Tibial artery (tissue), 4 donors: Measurements from ENCODE around the gene MGMT.

Source experiments
- DNase-seq, 2 donors: peaks; one replicate each; pipeline ENCODE4 v3.0.0-alpha.2; 2019
- H3K27ac ChIP-seq, 2 donors: fragments of 200-600 bp; sonication (generic) in 1 of 2; 1 replicate in 1 of 2; 2 replicates in 1 of 2; pipeline ENCODE4 v1.5.1; 2018 to 2019; ENCODE audit warnings: mild to moderate bottlenecking in 1 of 2
- H3K27me3 ChIP-seq, 2 donors: fragments of 200-600 bp; sonication (generic) in 1 of 2; one replicate each; pipeline versions ENCODE4 v1.5.1 to v1.6.0; 2016 to 2019
- H3K36me3 ChIP-seq, 3 donors: fragments of 200-600 bp; sonication (generic) in 2 of 3; one replicate each; pipeline ENCODE4 v1.5.1; 2016 to 2019; ENCODE audit warnings: mild to moderate bottlenecking in 2 of 3
- H3K4me1 ChIP-seq, 4 donors: fragments of 200-600 bp; sonication (generic) in 2 of 4; 1 replicate in 3 of 4; 2 replicates in 1 of 4; pipeline ENCODE4 v1.5.1; 2016 to 2019
- H3K4me3 ChIP-seq, 2 donors: fragments of 200-600 bp; sonication (generic) in 1 of 2; 1 replicate in 1 of 2; 2 replicates in 1 of 2; pipeline ENCODE4 v1.5.1; 2018 to 2019; ENCODE audit warnings: mild to moderate bottlenecking in 2 of 2
- H3K9me3 ChIP-seq, 3 donors: fragments of 200-600 bp; sonication (generic) in 1 of 3; one replicate each; pipeline ENCODE4 v1.5.1; 2016 to 2019
- CTCF ChIP-seq, 2 experiments: fragments of 200-600 bp in 1 of 2; fragments of 450-650 bp in 1 of 2; IDR thresholded peaks; one replicate each; pipeline ENCODE4 v1.5.1; 2017 to 2019; ENCODE audit warnings: antibody characterized with exemption in 2 of 2, mild to moderate bottlenecking in 1 of 2, moderate library complexity in 1 of 2
- intact Hi-C: fragments of 100-400 bp; cut with DNase I; formaldehyde crosslinking; loops from one replicate; pipeline ENCODE4 v1.15.0; 2023; ENCODE audit warnings: low total_unique reads

Gene MGMT

GRCh38 chr10:129509155-129509554 lies 42.1 kb downstream of the MGMT start:
- intact Hi-C loops, result no loop called here
- Histone ChIP-seq H3K36me3 (no peaks in the 10 kb centered on the region), H3K4me1 (no peaks in the 10 kb centered on the region), H3K27ac (no peak overlapping the region), H3K4me3 (no peak overlapping the region), H3K9me3 (no peaks in the 10 kb centered on the region), H3K27me3 (no peaks in the 10 kb centered on the region)
- DNase-seq, result no peak
- no peak for TF ChIP-seq CTCF (IDR thresholded peaks at IDR 0.05)

- no peak for DNase-seq
- H3K36me3 ChIP-seq, result no peaks in the 10 kb centered on the region
- H3K9me3 ChIP-seq, result no peaks in the 10 kb centered on the region
- no peaks in the 10 kb centered on the region for H3K4me1 ChIP-seq
- H3K27me3 ChIP-seq, result no peaks in the 10 kb centered on the region
- intact Hi-C loops, result no loop called here
- H3K4me3 ChIP-seq, result no peak overlapping the region
- H3K27ac ChIP-seq, result no peak overlapping the region
- TF ChIP-seq CTCF (IDR thresholded peaks at IDR 0.05), result no peak
These were observed 42.8 kb downstream of the MGMT start for GRCh38 chr10:129509835-129510234.

GRCh38 chr10:129511086-129511485 lies 44.0 kb downstream of the MGMT start:
- H3K4me1 ChIP-seq, result no peaks in the 10 kb centered on the region
- intact Hi-C loops, result no loop called here
- H3K27ac ChIP-seq, result no peak overlapping the region
- H3K27me3 ChIP-seq, result no peaks in the 10 kb centered on the region
- no peaks in the 10 kb centered on the region for H3K9me3 ChIP-seq
- H3K4me3 ChIP-seq, result no peak overlapping the region
- no peak for TF ChIP-seq CTCF (IDR thresholded peaks at IDR 0.05)
- no peak for DNase-seq
- no peaks in the 10 kb centered on the region for H3K36me3 ChIP-seq

- intact Hi-C loops, result no loop called here
- no peak for TF ChIP-seq CTCF (IDR thresholded peaks at IDR 0.05)
- Histone ChIP-seq H3K4me3 (no peak overlapping the region), H3K27me3 (no peaks in the 10 kb centered on the region), H3K4me1 (no peaks in the 10 kb centered on the region), H3K36me3 (no peaks in the 10 kb centered on the region), H3K27ac (no peak overlapping the region), H3K9me3 (no peaks in the 10 kb centered on the region)
- no peak for DNase-seq
These were observed 44.7 kb downstream of the MGMT start for GRCh38 chr10:129511758-129512157.

GRCh38 chr10:129513312-129513711 lies 46.3 kb downstream of the MGMT start:
- Histone ChIP-seq H3K36me3 (no peaks in the 10 kb centered on the region), H3K27ac (no peak overlapping the region), H3K4me3 (no peak overlapping the region), H3K27me3 (no peaks in the 10 kb centered on the region), H3K9me3 (no peaks in the 10 kb centered on the region), H3K4me1 (no peaks in the 10 kb centered on the region)
- no peak for DNase-seq
- intact Hi-C loops, result no loop called here
- TF ChIP-seq CTCF (IDR thresholded peaks at IDR 0.05), result no peak
